ENCODE results near the gene HSPA1A. TPM values are rescaled to one million over a fixed set of nuclear protein-coding genes. Genes with fewer than 3 reads are reported as not detected.

HSPA1A gene
- total and polyA plus RNA-seq, 9 of the 15 experiments (the other 6 are each of a cell fraction or from before 2014, with no cell fraction given), result 2.2 to 273 (median 107) TPM

DNA sequence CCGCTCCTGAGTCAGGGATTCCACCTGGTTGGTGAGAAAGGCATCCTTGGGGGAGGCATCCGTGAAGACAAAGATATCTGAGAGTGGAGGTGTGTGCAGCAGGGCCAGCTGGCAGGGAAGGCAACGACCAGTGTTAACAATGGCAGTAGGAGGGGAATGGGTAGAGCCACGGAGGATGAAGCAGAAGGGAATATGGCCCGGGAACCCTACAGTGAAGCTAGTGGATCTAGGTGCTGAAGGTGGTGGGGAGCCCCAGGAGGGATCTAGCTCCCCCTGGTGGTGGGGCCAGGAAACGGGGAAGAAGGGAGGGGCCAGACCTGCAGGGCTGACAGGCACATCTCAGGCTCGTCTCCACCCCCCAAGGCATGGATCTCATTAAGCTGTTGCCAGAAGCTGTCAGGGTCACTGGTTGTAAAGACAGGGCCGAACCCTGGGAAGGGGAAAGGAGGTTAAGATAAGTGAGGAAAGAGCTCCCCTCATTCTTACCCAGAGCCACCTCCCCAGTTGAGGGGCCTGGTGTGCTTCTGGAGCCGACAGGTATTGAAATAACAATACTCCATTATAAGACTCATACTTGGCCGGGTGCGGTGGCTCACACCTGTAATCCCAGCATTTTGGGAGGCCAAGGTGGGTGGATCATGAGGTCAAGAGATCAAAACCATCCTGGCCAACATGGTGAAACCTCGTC, 45.5 kb upstream of the HSPA1A start:
- DNase-seq (ENCODE audit: extremely low read depth in 1 of 4, low spot score in 3 of 4) (peak; percentile 98 to 100 (median 100)), FAIRE-seq (peak; percentile 95), ATAC-seq (peak; percentile 91)
- H3K9me3 ChIP-seq (replicated peaks; ENCODE audit: control insufficient read depth, insufficient read depth, low read depth, low read length), result no peaks in the 10 kb centered on the region
- ChIA-PET CTCF (ENCODE audit: low intra/inter-chr PET ratio) (interaction anchor here (0.6 to 2.9 kb wide), 4 partner anchors 21 to 218 kb away, joined by 3 to 35 read pairs (median 11); partner anchors contain the start of genes DDAH2 and LY6G5C), POLR2A (interaction anchor here (0.6 to 5.9 kb wide), 35 partner anchors 11 to 137 kb away, joined by 3 to 75 read pairs (median 5); partner anchors contain the start of genes BAG6, CLIC1, GPANK1 and HSPA1A)
- peaks cover 24 to 68% of the 10 kb centered on the region in 2 experiments for H3K4me1 ChIP-seq (replicated peaks in 1 of 2; ENCODE audit: control insufficient read depth in 2 of 2, insufficient read depth in 2 of 2, low read length in 2 of 2)
- no TSS peak for BruUV-seq (replicated peaks)
- H4K20me1 ChIP-seq (replicated peaks; ENCODE audit: control insufficient read depth, insufficient read depth, low read length), result no peaks in the 10 kb centered on the region
- H3K9me1 ChIP-seq (ENCODE audit: control insufficient read depth, insufficient read depth, low read length), result peaks cover 4% of the 10 kb centered on the region
- H3K79me2 ChIP-seq (ENCODE audit: control insufficient read depth, insufficient read depth, low read length), result no peaks in the 10 kb centered on the region
- H3K36me3 ChIP-seq (ENCODE audit: control insufficient read depth, insufficient read depth, low read length), result no peaks in the 10 kb centered on the region
- no peaks in the 10 kb centered on the region for H3K27me3 ChIP-seq (ENCODE audit: control insufficient read depth in 2 of 2, insufficient read depth in 2 of 2, low read length in 2 of 2)
- H3K27ac ChIP-seq (ENCODE audit: extremely low read depth, low read depth, low read length), result peak overlapping the region; percentile 26; the same call in 2 of the 3 replicates
- in situ Hi-C loops (cut with MboI), result loop anchor here (5.0 kb wide), 1 partner anchor 83 kb away; no protein-coding TSS in a partner anchor
- peak overlapping the region; percentile 68 for H3K4me2 ChIP-seq (ENCODE audit: insufficient read depth, low read length)
- no peak overlapping the region for H3K4me3 ChIP-seq
- intact Hi-C loops (cut with micrococcal nuclease), result loop anchor here (1.0 to 10.0 kb wide), 3 partner anchors 41 to 225 kb away; partner anchors contain the start of genes ATP6V1G2, DDAH2, DDX39B and NFKBIL1
- peak overlapping the region; percentile 73 for H2AFZ ChIP-seq (ENCODE audit: low read depth, low read length)
- WGBS (ENCODE audit: insufficient coverage, low coverage, missing lambda C conversion rate), result 29% methylated on average over 12 of the region's 12 CpGs
- peak overlapping the region in 1 of 2 experiments; percentile 1; a peak in 1 of 4 replicates for H3K9ac ChIP-seq (ENCODE audit: insufficient read depth in 1 of 2, low read depth in 2 of 2, low read length in 2 of 2)
- TF ChIP-seq SP2 (IDR thresholded peaks at IDR 0.05; ENCODE audit: extremely low read depth, low read depth, low read length, poor library complexity, severe bottlenecking) (no peak), BRD9 (IDR thresholded peaks at IDR 0.05; ENCODE audit: low read depth, partially characterized antibody) (peak; percentile 81), TRIM28 (IDR thresholded peaks at IDR 0.05) (peak; percentile 45; the same call in 1 of the 2 replicates), FOXA3 (CRISPR knock-in tag; conservative IDR thresholded peaks at IDR 0.05 in 1 of 2, IDR thresholded peaks at IDR 0.05 in 1 of 2) (no peak; a peak in 2 of 4 replicates), NFYB (IDR thresholded peaks at IDR 0.05; ENCODE audit: extremely low read depth, insufficient read length) (no peak), YY1 (IDR thresholded peaks at IDR 0.05; ENCODE audit: borderline replicate concordance in 1 of 3, control insufficient read depth in 1 of 3, extremely low read depth in 1 of 3, insufficient read depth in 3 of 3, insufficient read length in 1 of 3, insufficient replicate concordance in 2 of 3, low read depth in 1 of 3, low read length in 2 of 3) (peak in 2 of 3 experiments; percentile 61 to 77), ATF1 (CRISPR knock-in tag; IDR thresholded peaks at IDR 0.05) (no peak), ATF1 (tag; IDR thresholded peaks at IDR 0.05) (0 out of 2 replicates have a peak, but pooled peaks have one; percentile 30), MEF2A (IDR thresholded peaks at IDR 0.05; ENCODE audit: control insufficient read depth, low read depth, low read length) (0 out of 2 replicates have a peak, but pooled peaks have one; percentile 2), ZNF785 (CRISPR knock-in tag; IDR thresholded peaks at IDR 0.05) (no peak)
- TF ChIP-seq, protein P1, sequence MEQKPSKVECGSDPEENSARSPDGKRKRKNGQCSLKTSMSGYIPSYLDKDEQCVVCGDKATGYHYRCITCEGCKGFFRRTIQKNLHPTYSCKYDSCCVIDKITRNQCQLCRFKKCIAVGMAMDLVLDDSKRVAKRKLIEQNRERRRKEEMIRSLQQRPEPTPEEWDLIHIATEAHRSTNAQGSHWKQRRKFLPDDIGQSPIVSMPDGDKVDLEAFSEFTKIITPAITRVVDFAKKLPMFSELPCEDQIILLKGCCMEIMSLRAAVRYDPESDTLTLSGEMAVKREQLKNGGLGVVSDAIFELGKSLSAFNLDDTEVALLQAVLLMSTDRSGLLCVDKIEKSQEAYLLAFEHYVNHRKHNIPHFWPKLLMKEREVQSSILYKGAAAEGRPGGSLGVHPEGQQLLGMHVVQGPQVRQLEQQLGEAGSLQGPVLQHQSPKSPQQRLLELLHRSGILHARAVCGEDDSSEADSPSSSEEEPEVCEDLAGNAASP (IDR thresholded peaks at IDR 0.05), result no peak
- TF ChIP-seq, protein P2, sequence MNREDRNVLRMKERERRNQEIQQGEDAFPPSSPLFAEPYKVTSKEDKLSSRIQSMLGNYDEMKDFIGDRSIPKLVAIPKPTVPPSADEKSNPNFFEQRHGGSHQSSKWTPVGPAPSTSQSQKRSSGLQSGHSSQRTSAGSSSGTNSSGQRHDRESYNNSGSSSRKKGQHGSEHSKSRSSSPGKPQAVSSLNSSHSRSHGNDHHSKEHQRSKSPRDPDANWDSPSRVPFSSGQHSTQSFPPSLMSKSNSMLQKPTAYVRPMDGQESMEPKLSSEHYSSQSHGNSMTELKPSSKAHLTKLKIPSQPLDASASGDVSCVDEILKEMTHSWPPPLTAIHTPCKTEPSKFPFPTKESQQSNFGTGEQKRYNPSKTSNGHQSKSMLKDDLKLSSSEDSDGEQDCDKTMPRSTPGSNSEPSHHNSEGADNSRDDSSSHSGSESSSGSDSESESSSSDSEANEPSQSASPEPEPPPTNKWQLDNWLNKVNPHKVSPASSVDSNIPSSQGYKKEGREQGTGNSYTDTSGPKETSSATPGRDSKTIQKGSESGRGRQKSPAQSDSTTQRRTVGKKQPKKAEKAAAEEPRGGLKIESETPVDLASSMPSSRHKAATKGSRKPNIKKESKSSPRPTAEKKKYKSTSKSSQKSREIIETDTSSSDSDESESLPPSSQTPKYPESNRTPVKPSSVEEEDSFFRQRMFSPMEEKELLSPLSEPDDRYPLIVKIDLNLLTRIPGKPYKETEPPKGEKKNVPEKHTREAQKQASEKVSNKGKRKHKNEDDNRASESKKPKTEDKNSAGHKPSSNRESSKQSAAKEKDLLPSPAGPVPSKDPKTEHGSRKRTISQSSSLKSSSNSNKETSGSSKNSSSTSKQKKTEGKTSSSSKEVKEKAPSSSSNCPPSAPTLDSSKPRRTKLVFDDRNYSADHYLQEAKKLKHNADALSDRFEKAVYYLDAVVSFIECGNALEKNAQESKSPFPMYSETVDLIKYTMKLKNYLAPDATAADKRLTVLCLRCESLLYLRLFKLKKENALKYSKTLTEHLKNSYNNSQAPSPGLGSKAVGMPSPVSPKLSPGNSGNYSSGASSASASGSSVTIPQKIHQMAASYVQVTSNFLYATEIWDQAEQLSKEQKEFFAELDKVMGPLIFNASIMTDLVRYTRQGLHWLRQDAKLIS (CRISPR knock-in tag; IDR thresholded peaks at IDR 0.05), result no peak
